H9 (cell line): ENCODE results near the gene CES2. TPM values are rescaled to one million over a fixed set of nuclear protein-coding genes. Genes with fewer than 3 reads are reported as not detected.

ENCODE experiments used
- DNase-seq: peaks from one replicate; pipeline ENCODE4 v3.0.0-alpha.2; 2017
- H2AFZ ChIP-seq: one replicate; pipeline ENCODE4 v1.6.1; 2013; ENCODE audit warnings: mild to moderate bottlenecking, low read length, control low read depth, moderate library complexity
- H2AK5ac ChIP-seq: 2 replicates; pipeline ENCODE4 v1.6.1; 2013; ENCODE audit warnings: low read length, control low read depth, mixed read lengths; ENCODE audit not compliant: insufficient read length
- H2BK120ac ChIP-seq: one replicate; pipeline ENCODE4 v1.6.1; 2013; ENCODE audit warnings: low read depth, mild to moderate bottlenecking, low read length, control low read depth, inconsistent platforms; ENCODE audit not compliant: poor library complexity, severe bottlenecking
- H2BK12ac ChIP-seq: 2 replicates; pipeline ENCODE4 v1.6.1; 2013; ENCODE audit warnings: low read length, control low read depth, mixed read lengths, low read depth; ENCODE audit not compliant: insufficient read length
- H2BK15ac ChIP-seq: 2 replicates; pipeline ENCODE4 v1.6.1; 2013; ENCODE audit warnings: low read depth, low read length, control low read depth
- H2BK20ac ChIP-seq: one replicate; pipeline ENCODE4 v1.6.1; 2013; ENCODE audit warnings: low read depth, mild to moderate bottlenecking, low read length, control low read depth, inconsistent platforms; ENCODE audit not compliant: poor library complexity, severe bottlenecking
- H2BK5ac ChIP-seq: 2 replicates; pipeline ENCODE4 v1.6.1; 2013; ENCODE audit warnings: low read length, control low read depth, mixed read lengths; ENCODE audit not compliant: insufficient read length
- H3K14ac ChIP-seq: 2 replicates; pipeline ENCODE4 v1.6.1; 2013; ENCODE audit warnings: low read length, control low read depth; ENCODE audit not compliant: insufficient read depth
- H3K18ac ChIP-seq: 2 replicates; pipeline ENCODE4 v1.6.1; 2013; ENCODE audit warnings: low read depth, mild to moderate bottlenecking, mixed read lengths, low read length, control low read depth; ENCODE audit not compliant: insufficient read length
- H3K23ac ChIP-seq: 2 replicates; pipeline ENCODE4 v1.6.1; 2013; ENCODE audit warnings: low read length, control low read depth, mixed read lengths, low read depth; ENCODE audit not compliant: insufficient read length
- H3K23me2 ChIP-seq: 2 replicates; pipeline ENCODE4 v1.6.1; 2013; ENCODE audit warnings: low read depth, mild to moderate bottlenecking, mixed read lengths, low read length, control low read depth; ENCODE audit not compliant: insufficient read length, poor library complexity, severe bottlenecking
- H3K27ac ChIP-seq: 2 replicates; pipeline ENCODE4 v1.5.1; 2013; ENCODE audit warnings: low read length, control low read depth, mixed read lengths, low read depth; ENCODE audit not compliant: insufficient read length
- H3K27me3 ChIP-seq: 2 replicates; pipeline ENCODE4 v1.6.1; 2013; ENCODE audit warnings: low read length, control low read depth, inconsistent platforms; ENCODE audit not compliant: insufficient read depth
- H3K4ac ChIP-seq: 2 replicates; pipeline ENCODE4 v1.6.1; 2013; ENCODE audit warnings: low read depth, mild to moderate bottlenecking, control low read depth, inconsistent platforms, low read length, moderate library complexity
- H3K4me1 ChIP-seq: 2 replicates; pipeline ENCODE4 v1.6.1; 2013; ENCODE audit warnings: low read length, control low read depth, inconsistent platforms; ENCODE audit not compliant: insufficient read depth
- H3K4me2 ChIP-seq: 2 replicates; pipeline ENCODE4 v1.6.1; 2013; ENCODE audit warnings: low read length, control low read depth, mixed read lengths; ENCODE audit not compliant: insufficient read length, insufficient read depth
- H3K56ac ChIP-seq: 2 replicates; pipeline ENCODE4 v1.6.1; 2013; ENCODE audit warnings: low read depth, mild to moderate bottlenecking, mixed read lengths, low read length, control low read depth; ENCODE audit not compliant: insufficient read length
- H3K79me1 ChIP-seq: 2 replicates; pipeline ENCODE4 v1.6.1; 2013; ENCODE audit warnings: low read depth, mild to moderate bottlenecking, moderate library complexity, low read length, control low read depth, inconsistent platforms; ENCODE audit not compliant: insufficient read depth, poor library complexity, severe bottlenecking
- H3K79me2 ChIP-seq: 2 replicates; pipeline ENCODE4 v1.6.1; 2013; ENCODE audit warnings: low read length, control low read depth, inconsistent platforms; ENCODE audit not compliant: insufficient read depth
- H3K9ac ChIP-seq: 2 replicates; pipeline ENCODE4 v1.6.1; 2013; ENCODE audit warnings: low read length, control low read depth, mixed read lengths; ENCODE audit not compliant: insufficient read length; ENCODE audit errors: extremely low read depth
- H3K9me3 ChIP-seq: one replicate; pipeline ENCODE4 v1.6.1; 2013; ENCODE audit warnings: low read depth, low read length, inconsistent platforms; ENCODE audit not compliant: control insufficient read depth
- H3T11ph ChIP-seq: one replicate; pipeline ENCODE4 v1.6.1; 2013; ENCODE audit warnings: mild to moderate bottlenecking, low read length, control low read depth, inconsistent platforms
- H4K20me1 ChIP-seq: one replicate; pipeline ENCODE4 v1.6.1; 2013; ENCODE audit not compliant: control insufficient read depth, insufficient read length, insufficient read depth
- H4K5ac ChIP-seq: 2 replicates; pipeline ENCODE4 v1.6.1; 2013; ENCODE audit warnings: low read depth, mild to moderate bottlenecking, mixed read lengths, low read length, control low read depth; ENCODE audit not compliant: insufficient read length
- H4K8ac ChIP-seq: replicated peaks from 2 replicates; pipeline ENCODE4 v1.6.1; 2013; ENCODE audit warnings: low read length, control low read depth, mixed read lengths, low read depth; ENCODE audit not compliant: insufficient read length
- H4K91ac ChIP-seq: 2 replicates; pipeline ENCODE4 v1.6.1; 2013; ENCODE audit warnings: low read depth, mild to moderate bottlenecking, moderate library complexity, mixed read lengths, low read length, control low read depth; ENCODE audit not compliant: insufficient read length
- H3K27ac Mint-ChIP-seq, 3 experiments: 2 replicates in 2 of 3; 3 replicates in 1 of 3; pipeline ENCODE4 v1.8.0; 2020 to 2021; ENCODE audit warnings: mixed read lengths in 3 of 3, mild to moderate bottlenecking in 1 of 3, moderate library complexity in 1 of 3
- H3K27me3 Mint-ChIP-seq: 2 replicates; pipeline ENCODE4 v1.8.0; 2021; ENCODE audit warnings: low read depth, mild to moderate bottlenecking, moderate library complexity, mixed read lengths
- H3K36me3 Mint-ChIP-seq, 3 experiments: 2 replicates in 2 of 3; 3 replicates in 1 of 3; pipeline ENCODE4 v1.8.0; 2020 to 2021; ENCODE audit warnings: low read depth in 3 of 3, mixed read lengths in 3 of 3; ENCODE audit not compliant: insufficient read depth in 1 of 3
- H3K4me1 Mint-ChIP-seq, 2 experiments: 2 replicates each; pipeline ENCODE4 v1.8.0; 2020; ENCODE audit warnings: mixed read lengths in 2 of 2
- H3K4me3 Mint-ChIP-seq, 2 experiments: 2 replicates in 1 of 2; 3 replicates in 1 of 2; pipeline ENCODE4 v1.8.0; 2020 to 2021; ENCODE audit warnings: mild to moderate bottlenecking in 2 of 2, mixed read lengths in 2 of 2, moderate library complexity in 1 of 2
- H3K9me3 Mint-ChIP-seq, 2 experiments: 2 replicates in 1 of 2; 3 replicates in 1 of 2; pipeline ENCODE4 v1.8.0; 2020; ENCODE audit warnings: mild to moderate bottlenecking in 2 of 2, mixed read lengths in 2 of 2, moderate library complexity in 1 of 2
- CTCF ChIP-seq: fragments of 200-600 bp; sonication (generic); conservative IDR thresholded peaks from 3 replicates; pipeline ENCODE4 v1.8.0; 2021; ENCODE audit warnings: antibody characterized with exemption, mild to moderate bottlenecking
- WGBS: extraction: QIAGEN DNeasy Blood & Tissue Kit; methylation state at CpG from one replicate; pipeline ENCODE4 v1.1.7; 2013; ENCODE audit warnings: missing lambda C conversion rate, low lambda C conversion rate, mixed read lengths; ENCODE audit not compliant: insufficient read length; ENCODE audit errors: extremely low coverage; 5-methylcytosine and 5-hydroxymethylcytosine counted together
- total RNA-seq: library from RNA; stranded (reverse); gene quantifications from 2 replicates; pipeline ENCODE4 v1.2.1, GENCODE V29; 2021

Gene CES2
- total RNA-seq, 1 experiment from 2014 or later: 28.2 TPM

GRCh38 chr16:66926171-66926947, 9.0 kb upstream of the CES2 start:
- no peak overlapping the region for H3K18ac ChIP-seq
- H4K5ac ChIP-seq: no peak overlapping the region
- H3K4me3 Mint-ChIP-seq: peak overlapping the region in 1 of 2 experiments; percentile 85; a peak in 1 of 5 replicates
- no peaks in the 10 kb centered on the region; a peak in 1 of 5 replicates for H3K9me3 Mint-ChIP-seq
- peaks cover 13 to 15% of the 10 kb centered on the region in 2 experiments for H3K4me1 Mint-ChIP-seq
- H3K27ac ChIP-seq: no peak overlapping the region
- no peak overlapping the region for H2BK12ac ChIP-seq
- no peak overlapping the region for H4K91ac ChIP-seq
- no peak overlapping the region for H3T11ph ChIP-seq
- peak overlapping the region; percentile 76; the same call in 1 of the 2 replicates for H3K14ac ChIP-seq
- H3K79me2 ChIP-seq: no peaks in the 10 kb centered on the region
- DNase-seq: no peak
- no peak overlapping the region for H2AFZ ChIP-seq
- no peak overlapping the region for H4K8ac ChIP-seq
- H2BK15ac ChIP-seq: no peak overlapping the region
- no peak overlapping the region for H2BK20ac ChIP-seq
- no peak overlapping the region; the same call in 1 of the 2 replicates for H3K4ac ChIP-seq
- H3K23me2 ChIP-seq: peaks cover 5% of the 10 kb centered on the region
- H2BK120ac ChIP-seq: no peak overlapping the region
- H4K20me1 ChIP-seq: no peaks in the 10 kb centered on the region
- H3K4me1 ChIP-seq: no peaks in the 10 kb centered on the region
- H3K4me2 ChIP-seq: no peak overlapping the region
- no peak overlapping the region for H3K56ac ChIP-seq
- H3K27me3 ChIP-seq: peaks cover 15% of the 10 kb centered on the region; the same call in 1 of the 2 replicates
- H3K36me3 Mint-ChIP-seq: no peaks in the 10 kb centered on the region
- no peaks in the 10 kb centered on the region for H3K79me1 ChIP-seq
- TF ChIP-seq CTCF: no peak
- H2AK5ac ChIP-seq: no peak overlapping the region
- no peak overlapping the region for H3K27ac Mint-ChIP-seq
- H3K23ac ChIP-seq: no peak overlapping the region
- H2BK5ac ChIP-seq: no peak overlapping the region
- H3K9ac ChIP-seq: no peak overlapping the region
- H3K9me3 ChIP-seq: no peaks in the 10 kb centered on the region
- H3K27me3 Mint-ChIP-seq: peaks cover 62% of the 10 kb centered on the region
- WGBS: no CpG with 5 or more reads among the region's 5 CpGs
